ENCODE results near the gene DAB2. TPM values are rescaled to one million over a fixed set of nuclear protein-coding genes. Genes with fewer than 3 reads are reported as not detected.

Gene DAB2
- total and polyA plus RNA-seq, 12 donors, result 6.5 to 64.7 (median 22.3) TPM

- Histone ChIP-seq H3K9me3 (no peaks in the 10 kb centered on the region), H3K27ac (peak overlapping the region in 2 of 10 donors; percentile 85 to 92), H3K36me3 (no peaks in the 10 kb centered on the region), H3K27me3 (peaks cover 0 to 19% (median 0%) of the 10 kb centered on the region in 7 donors), H3K4me1 (peaks cover 0 to 36% (median 26%) of the 10 kb centered on the region in 9 donors), H3K4me3 (no peak overlapping the region)
- ATAC-seq (no peak), DNase-seq (no peak)
- intact Hi-C loops (cut with DNase I), result loop anchor here in 4 of 10 donors (2.0 to 10.0 kb wide), 5 partner anchors 70 to 120 kb away; no protein-coding TSS in a partner anchor
- TF ChIP-seq, protein P1, sequence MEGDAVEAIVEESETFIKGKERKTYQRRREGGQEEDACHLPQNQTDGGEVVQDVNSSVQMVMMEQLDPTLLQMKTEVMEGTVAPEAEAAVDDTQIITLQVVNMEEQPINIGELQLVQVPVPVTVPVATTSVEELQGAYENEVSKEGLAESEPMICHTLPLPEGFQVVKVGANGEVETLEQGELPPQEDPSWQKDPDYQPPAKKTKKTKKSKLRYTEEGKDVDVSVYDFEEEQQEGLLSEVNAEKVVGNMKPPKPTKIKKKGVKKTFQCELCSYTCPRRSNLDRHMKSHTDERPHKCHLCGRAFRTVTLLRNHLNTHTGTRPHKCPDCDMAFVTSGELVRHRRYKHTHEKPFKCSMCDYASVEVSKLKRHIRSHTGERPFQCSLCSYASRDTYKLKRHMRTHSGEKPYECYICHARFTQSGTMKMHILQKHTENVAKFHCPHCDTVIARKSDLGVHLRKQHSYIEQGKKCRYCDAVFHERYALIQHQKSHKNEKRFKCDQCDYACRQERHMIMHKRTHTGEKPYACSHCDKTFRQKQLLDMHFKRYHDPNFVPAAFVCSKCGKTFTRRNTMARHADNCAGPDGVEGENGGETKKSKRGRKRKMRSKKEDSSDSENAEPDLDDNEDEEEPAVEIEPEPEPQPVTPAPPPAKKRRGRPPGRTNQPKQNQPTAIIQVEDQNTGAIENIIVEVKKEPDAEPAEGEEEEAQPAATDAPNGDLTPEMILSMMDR (IDR thresholded peaks at IDR 0.05), result no peak
Observed at GRCh38 chr5:39427633-39428032, 2.9 kb upstream of the DAB2 start.

GRCh38 chr5:39427229-39427628 lies 2.4 kb upstream of the DAB2 start:
- no peak for DNase-seq
- Histone ChIP-seq H3K9me3 (no peaks in the 10 kb centered on the region), H3K4me3 (no peak overlapping the region), H3K4me1 (peaks cover 0 to 40% (median 30%) of the 10 kb centered on the region in 9 donors), H3K36me3 (no peaks in the 10 kb centered on the region), H3K27ac (peak overlapping the region in 6 of 10 donors; percentile 84 to 92 (median 87)), H3K27me3 (peaks cover 0 to 19% (median 0%) of the 10 kb centered on the region in 7 donors)
- no peak for ATAC-seq
- WGBS, 2 donors, result 41 to 43% methylated on average over 3 of the region's 3 CpGs
- intact Hi-C loops (cut with DNase I), result loop anchor here in 4 of 10 donors (2.0 to 10.0 kb wide), 5 partner anchors 70 to 120 kb away; no protein-coding TSS in a partner anchor
- TF ChIP-seq, protein P1 (IDR thresholded peaks at IDR 0.05), result no peak

DNA sequence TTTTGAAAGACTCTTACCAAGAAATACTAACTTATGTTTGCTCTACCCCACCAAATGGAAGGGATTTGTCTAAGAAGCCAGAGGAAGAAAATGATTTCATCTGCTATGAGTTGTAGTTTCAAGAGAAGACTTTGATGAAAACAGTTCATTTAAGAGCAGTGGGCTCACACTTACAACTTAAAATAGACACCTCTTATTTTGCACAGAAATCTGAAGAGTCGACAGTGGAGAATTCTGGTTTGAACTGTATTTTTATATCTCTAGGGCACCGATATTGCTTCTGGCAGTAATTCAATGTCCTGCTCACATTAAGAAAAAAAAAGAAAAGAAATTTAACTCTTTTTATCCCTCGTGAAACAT lies 1.9 kb upstream of the DAB2 start:
- ATAC-seq, result no peak
- H3K4me3 ChIP-seq, result peak overlapping the region in 2 of 10 donors; percentile 70 to 72
- H3K9me3 ChIP-seq, result no peaks in the 10 kb centered on the region
- H3K4me1 ChIP-seq, result peaks cover 0 to 45% (median 35%) of the 10 kb centered on the region in 9 donors
- 22 to 34% methylated on average over 3 of the region's 3 CpGs for whole genome bisulfite sequencing, 2 donors
- intact Hi-C loops (cut with DNase I), result loop anchor here in 4 of 10 donors (2.0 to 10.0 kb wide), 5 partner anchors 71 to 121 kb away; no protein-coding TSS in a partner anchor
- H3K27me3 ChIP-seq, result peaks cover 0 to 19% (median 0%) of the 10 kb centered on the region in 7 donors
- peak overlapping the region in 7 of 10 donors; percentile 18 to 92 (median 86) for H3K27ac ChIP-seq
- no peak for DNase-seq
- TF ChIP-seq, protein P1 (IDR thresholded peaks at IDR 0.05), result no peak
- no peaks in the 10 kb centered on the region for H3K36me3 ChIP-seq

- Histone ChIP-seq H3K36me3 (no peaks in the 10 kb centered on the region), H3K4me1 (peaks cover 0 to 50% (median 40%) of the 10 kb centered on the region in 9 donors), H3K4me3 (peak overlapping the region in 6 of 10 donors; percentile 63 to 74 (median 70)), H3K27me3 (peaks cover 0 to 19% (median 0%) of the 10 kb centered on the region in 7 donors), H3K27ac (peak overlapping the region in 8 of 10 donors; percentile 18 to 92 (median 86)), H3K9me3 (no peaks in the 10 kb centered on the region)
- ATAC-seq (peak in 2 of 8 donors; percentile 10 to 17), DNase-seq (no peak)
- intact Hi-C loops (cut with DNase I), result loop anchor here in 4 of 10 donors (2.0 to 10.0 kb wide), 5 partner anchors 71 to 121 kb away; no protein-coding TSS in a partner anchor
- TF ChIP-seq, protein P1 (IDR thresholded peaks at IDR 0.05), result no peak
- 41 to 46% methylated on average over 7 of the region's 7 CpGs for WGBS, 2 donors
Observed at GRCh38 chr5:39426051-39426745, 1.4 kb upstream of the DAB2 start.
